ENCODE results near the gene THAP11. TPM values are rescaled to one million over a fixed set of nuclear protein-coding genes. Genes with fewer than 3 reads are reported as not detected.

Gene THAP11
- total RNA-seq, 1 experiment from 2014 or later: 105 TPM

GRCh38 chr16:67883146-67883871 is 41.2 kb downstream of the THAP11 start:
- no peak for DNase-seq (ENCODE audit: low read depth)

DNA sequence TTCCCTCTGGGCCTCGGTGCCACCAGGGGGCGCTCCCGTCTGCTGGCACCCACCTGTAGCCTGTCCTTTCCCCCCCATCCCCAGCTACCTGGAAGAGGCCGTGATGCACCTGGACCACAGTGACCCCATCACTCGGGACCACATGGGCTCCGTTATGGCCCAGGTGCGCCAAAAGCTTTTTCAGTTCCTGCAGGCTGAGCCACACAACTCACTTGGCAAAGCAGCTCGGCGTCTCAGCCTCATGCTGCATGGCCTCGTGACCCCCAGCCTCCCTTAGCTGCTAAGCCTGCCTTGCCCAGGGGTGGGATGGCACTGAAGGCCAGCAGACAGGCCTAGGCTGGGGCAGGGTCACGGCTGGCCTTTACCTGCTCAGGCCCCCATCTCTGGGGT is 41.7 kb downstream of the THAP11 start:
- DNase-seq (ENCODE audit: low read depth): peak; percentile 52

- no peak for DNase-seq (ENCODE audit: low read depth)
Observed at GRCh38 chr16:67884684-67885083, 42.6 kb downstream of the THAP11 start, which contains the start of gene NRN1L. TSS of gene NRN1L (plus strand) at chr16:67884885. CDS start at chr16:67884904, 19 bp downstream.

DNA sequence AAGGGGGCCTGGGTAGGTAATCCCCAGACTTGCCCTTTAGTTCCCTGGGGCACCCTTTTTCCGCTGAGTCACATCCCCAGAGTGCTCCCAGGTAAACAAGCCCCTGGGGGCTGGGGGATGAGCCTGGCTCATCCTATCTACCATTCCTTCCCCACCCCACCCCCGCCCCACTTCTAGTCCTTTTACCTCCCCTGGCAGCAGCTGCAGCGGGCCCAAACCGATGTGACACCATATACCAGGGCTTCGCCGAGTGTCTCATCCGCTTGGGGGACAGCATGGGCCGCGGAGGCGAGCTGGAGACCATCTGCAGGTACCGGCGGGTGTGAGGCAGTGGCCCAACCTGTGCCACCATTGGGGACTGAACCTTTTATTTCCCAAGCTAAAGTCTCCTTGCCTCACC is 43.4 kb downstream of the THAP11 start:
- DNase-seq (ENCODE audit: low read depth): no peak

- no peak for DNase-seq (ENCODE audit: low read depth)
Observed at GRCh38 chr16:67885976-67886375, 43.9 kb downstream of the THAP11 start.

DNA sequence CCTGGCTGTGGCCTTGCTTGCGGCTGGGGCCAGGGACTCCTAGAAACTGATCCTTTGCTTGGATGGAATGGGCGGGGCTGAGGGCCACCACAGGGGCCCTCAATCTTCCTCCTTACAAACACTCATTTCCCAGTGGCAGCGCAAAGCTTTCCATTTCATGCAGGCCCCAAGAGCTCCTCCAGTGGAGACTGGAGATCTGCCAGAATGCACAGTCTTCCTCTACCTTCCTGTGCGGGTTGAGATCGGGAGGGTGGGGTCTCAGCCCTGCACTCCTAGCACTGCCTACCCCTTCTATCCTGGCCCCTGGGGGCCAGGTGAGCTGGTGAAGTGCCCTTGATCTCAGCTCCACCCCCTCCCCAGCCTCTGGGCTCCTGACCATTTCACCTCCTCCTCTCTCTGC is 44.3 kb downstream of the THAP11 start:
- no peak for DNase-seq (ENCODE audit: low read depth)

DNA sequence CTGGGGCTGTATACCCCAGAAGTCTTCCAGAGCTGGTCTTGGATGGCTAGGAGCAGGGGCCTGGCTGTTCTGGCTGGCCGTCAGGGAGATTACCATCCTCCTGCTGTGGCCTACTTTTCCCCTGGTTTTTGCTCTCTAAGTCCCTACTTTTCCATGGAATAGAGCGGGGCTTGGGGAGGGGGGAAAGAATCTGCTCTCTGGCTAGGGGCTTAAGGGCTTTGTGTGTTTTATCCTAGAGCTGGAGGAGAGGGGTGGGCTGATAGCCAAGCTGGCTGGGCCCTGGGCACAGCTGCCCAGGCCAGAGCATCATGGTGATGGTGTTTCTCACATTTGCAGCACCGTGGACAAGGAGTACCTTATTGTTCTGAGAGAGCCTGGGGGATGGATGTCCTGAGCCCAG is 46.2 kb downstream of the THAP11 start:
- DNase-seq (ENCODE audit: low read depth): no peak

DNA sequence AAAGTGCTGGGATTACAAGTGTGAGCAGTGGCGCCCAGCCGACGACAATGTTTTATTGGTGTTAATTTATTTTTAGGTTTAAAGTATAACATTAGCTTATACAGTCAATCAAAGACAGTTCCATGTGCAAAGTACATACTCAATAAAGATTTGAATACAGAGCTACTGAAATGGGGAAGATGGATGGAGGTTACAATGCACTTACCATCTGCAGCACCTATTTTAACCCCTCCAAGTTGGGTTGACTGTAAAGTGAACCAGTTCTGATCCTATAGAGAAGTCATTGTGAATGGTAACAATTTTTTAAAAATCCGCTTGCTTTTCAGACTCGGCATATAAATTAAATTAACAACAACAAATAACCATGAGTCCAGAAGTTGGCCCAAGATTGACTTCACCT is 50.3 kb downstream of the THAP11 start:
- DNase-seq (ENCODE audit: low read depth): no peak

DNA sequence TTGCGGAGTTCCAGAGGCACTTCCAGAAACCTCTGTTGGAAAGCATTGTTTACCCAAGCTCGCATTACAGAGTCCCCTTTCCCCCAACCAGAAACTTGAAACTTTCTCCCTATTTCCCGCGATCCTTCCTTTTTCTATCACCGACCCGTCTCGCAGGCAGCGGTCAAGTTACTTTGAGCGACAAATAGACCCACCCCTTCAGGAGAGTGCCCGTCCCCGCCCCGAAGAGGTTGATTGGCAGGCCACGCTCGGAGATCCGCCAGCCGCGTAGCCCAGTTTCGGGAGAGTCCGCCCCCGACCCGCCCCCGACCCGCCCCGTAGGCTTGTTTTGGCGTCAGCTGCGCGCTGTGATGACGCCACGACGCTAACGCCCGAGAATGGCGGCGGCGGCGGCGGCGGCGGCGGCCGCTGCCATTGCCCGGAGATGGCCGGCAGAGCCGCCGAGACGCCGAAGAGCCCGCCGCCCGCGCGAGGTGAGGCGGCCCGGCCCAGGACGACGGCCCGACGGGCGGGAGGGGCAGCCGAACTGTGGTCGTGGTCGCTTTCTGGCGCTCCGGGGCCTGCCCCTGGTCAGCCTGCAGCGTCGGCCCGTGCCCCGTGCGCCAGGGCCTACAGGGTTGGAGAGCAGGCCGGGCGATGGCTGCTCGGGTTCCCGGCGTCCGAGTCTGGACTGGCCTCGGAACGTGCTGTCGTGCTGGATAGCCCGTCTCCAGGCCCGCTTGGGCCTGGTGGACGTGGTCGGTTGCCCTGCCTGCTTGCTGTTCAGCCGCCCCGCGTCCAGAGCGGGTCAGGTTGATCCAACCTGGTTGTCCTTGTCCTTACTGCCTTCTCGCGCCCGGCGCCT is 51.0 kb downstream of the THAP11 start, which contains the start of gene PSKH1:
Gene PSKH1, plus strand, starts transcription at position 356 of the 844 bp plus-strand sequence. CDS start 15,496 bp downstream, outside the sequence.
- DNase-seq (ENCODE audit: low read depth): peak; percentile 92

Small RNAs within 50 kb of the gene (small RNA-seq; reads per million reads assigned to genes)
- not detected for gene AC040162.2
- not detected for gene NRN1L

Other genes starting within 250 kb of the THAP11 start
- gene CARMIL2, start 197.2 kb upstream of the THAP11 start, total RNA-seq (2014; rRNA removed; shearing (Covaris generic)): 4.3 and 12.0 TPM in 2 replicates
- 39.8 and 47.9 TPM in 2 replicates for gene ACD, start 182.1 kb upstream of the THAP11 start, total RNA-seq (2014; rRNA removed; shearing (Covaris generic))
- 2.8 and 3.8 TPM in 2 replicates for gene PARD6A, start 181.4 kb upstream of the THAP11 start, total RNA-seq (2014; rRNA removed; shearing (Covaris generic))
- 25.6 and 26.2 TPM in 2 replicates for gene ENKD1, start 175.6 kb upstream of the THAP11 start, total RNA-seq (2014; rRNA removed; shearing (Covaris generic))
- gene C16orf86, start 175.5 kb upstream of the THAP11 start, total RNA-seq (2014; rRNA removed; shearing (Covaris generic)): 0.27 and 2.5 TPM in 2 replicates
- gene GFOD2, start 123.0 kb upstream of the THAP11 start, total RNA-seq (2014; rRNA removed; shearing (Covaris generic)): 20.4 and 24.4 TPM in 2 replicates
- 6.2 and 10.8 TPM in 2 replicates for gene RANBP10, start 35.8 kb upstream of the THAP11 start, total RNA-seq (2014; rRNA removed; shearing (Covaris generic))
- 0.18 TPM in 1 of 2 replicates, not detected in the other for gene TSNAXIP1, start 35.4 kb upstream of the THAP11 start, total RNA-seq (2014; rRNA removed; shearing (Covaris generic))
- gene NUTF2, start 4.6 kb downstream of the THAP11 start, total RNA-seq (2014; rRNA removed; shearing (Covaris generic)): 236 and 318 TPM in 2 replicates
- 30.1 and 30.2 TPM in 2 replicates for gene CENPT, start 5.4 kb downstream of the THAP11 start, total RNA-seq (2014; rRNA removed; shearing (Covaris generic))
- 64.5 and 78.1 TPM in 2 replicates for gene EDC4, start 30.7 kb downstream of the THAP11 start, total RNA-seq (2014; rRNA removed; shearing (Covaris generic))
- gene NRN1L, start 42.6 kb downstream of the THAP11 start, total RNA-seq (2014; rRNA removed; shearing (Covaris generic)): not detected in 2 replicates
- 5.9 and 7.0 TPM in 2 replicates for gene PSKH1, start 50.9 kb downstream of the THAP11 start, total RNA-seq (2014; rRNA removed; shearing (Covaris generic))
- 2.5 and 2.9 TPM in 2 replicates for gene CTRL, start 89.5 kb downstream of the THAP11 start, total RNA-seq (2014; rRNA removed; shearing (Covaris generic))
- 62.2 and 72.3 TPM in 2 replicates for gene PSMB10, start 94.5 kb downstream of the THAP11 start, total RNA-seq (2014; rRNA removed; shearing (Covaris generic))
- 3.3 and 3.5 TPM in 2 replicates for gene LCAT, start 101.8 kb downstream of the THAP11 start, total RNA-seq (2014; rRNA removed; shearing (Covaris generic))
- 17.3 and 21.5 TPM in 2 replicates for gene SLC12A4, start 126.3 kb downstream of the THAP11 start, total RNA-seq (2014; rRNA removed; shearing (Covaris generic))
- not detected in 2 replicates for gene DPEP3, start 138.2 kb downstream of the THAP11 start, total RNA-seq (2014; rRNA removed; shearing (Covaris generic))
- gene DPEP2, start 157.2 kb downstream of the THAP11 start, total RNA-seq (2014; rRNA removed; shearing (Covaris generic)): not detected in 2 replicates
- not detected in 2 replicates for gene DPEP2NB, start 173.6 kb downstream of the THAP11 start, total RNA-seq (2014; rRNA removed; shearing (Covaris generic))
- gene DDX28, start 180.9 kb downstream of the THAP11 start, total RNA-seq (2014; rRNA removed; shearing (Covaris generic)): 18.9 and 22.5 TPM in 2 replicates
- 15.4 and 18.2 TPM in 2 replicates for gene DUS2, start 181.0 kb downstream of the THAP11 start, total RNA-seq (2014; rRNA removed; shearing (Covaris generic))
- 14.9 and 15.4 TPM in 2 replicates for gene NFATC3, start 243.1 kb downstream of the THAP11 start, total RNA-seq (2014; rRNA removed; shearing (Covaris generic))

Measured in HT1080 (cell line).